Naive thymus-derived CD8-positive, alpha-beta T cell (primary cell): ENCODE measurements around the gene PTEN. TPM values are rescaled to one million over a fixed set of nuclear protein-coding genes. Genes with fewer than 3 reads are reported as not detected.
A peak's percentile ranks its signal among the peaks of the same experiment; 100 is the strongest.
"Not testable (repeated sequence)": the region's sequence is repeated elsewhere in the genome, so short reads cannot be mapped to it uniquely, and the experiment has no call there.

Experiments used
- ATAC-seq, 2 donors: fragments of 150-1000 bp; cut with Tn5 transposase in 1 of 2; sonication (Bioruptor Pico), chemical (Tn5 transposase) in 1 of 2; 1 replicate in 1 of 2; 2 replicates in 1 of 2; pipeline ENCODE4 v1.10.0; 2021; ENCODE audit warnings: mild to moderate bottlenecking in 2 of 2, moderate library complexity in 2 of 2
- POLR2A ChIA-PET: fragments of 350-600 bp; sonication (Branson Sonifier 250); formaldehyde crosslinking; loops from one replicate; lab custom pipeline; 2021; ENCODE audit warnings: antibody characterized with exemption; lab: Charles Lee
- DNase-seq, 10 donors: peaks; one replicate each; pipeline versions ENCODE4 v3.0.0 to v3.0.0-alpha.2; 2020 to 2022
- H3K27ac Mint-ChIP-seq, 10 donors: one replicate each; pipeline ENCODE4 v1.8.0; 2020 to 2022; ENCODE audit warnings: mild to moderate bottlenecking in 10 of 10, mixed read lengths in 10 of 10, moderate library complexity in 4 of 10, inconsistent platforms in 1 of 10
- H3K27me3 Mint-ChIP-seq, 5 donors: one replicate each; pipeline ENCODE4 v1.8.0; 2021 to 2022; ENCODE audit warnings: mixed read lengths in 5 of 5
- H3K36me3 Mint-ChIP-seq, 3 donors: one replicate each; pipeline ENCODE4 v1.8.0; 2020 to 2022; ENCODE audit warnings: mixed read lengths in 3 of 3, mild to moderate bottlenecking in 2 of 3, inconsistent platforms in 1 of 3
- H3K4me1 Mint-ChIP-seq, 4 donors: one replicate each; pipeline ENCODE4 v1.8.0; 2021 to 2022; ENCODE audit warnings: mixed read lengths in 4 of 4
- H3K4me3 Mint-ChIP-seq, 10 donors: one replicate each; pipeline ENCODE4 v1.8.0; 2020 to 2022; ENCODE audit warnings: mild to moderate bottlenecking in 10 of 10, mixed read lengths in 10 of 10, moderate library complexity in 6 of 10, inconsistent platforms in 1 of 10
- H3K9me3 Mint-ChIP-seq, 9 donors: one replicate each; pipeline ENCODE4 v1.8.0; 2020 to 2022; ENCODE audit warnings: mixed read lengths in 9 of 9, mild to moderate bottlenecking in 3 of 9, inconsistent platforms in 1 of 9, moderate library complexity in 1 of 9
- polyA plus RNA-seq, 3 donors: library from polyadenylated mRNA; unstranded; fragments of 300-500 nt; fragmentation: Illumina TruSeq; gene quantifications; one replicate each; pipeline ENCODE4 v1.2.3, GENCODE V29; 2021
- total RNA-seq, 8 experiments: library from RNA in 2 of 8; stranded (reverse) in 2 of 8; gene quantifications; one replicate each; pipeline ENCODE4 v1.2.3 and lab custom pipeline; 2021 to 2026

The PTEN gene
- total and polyA plus RNA-seq, 5 experiments from 2014 or later = 29.4 to 90.0 (median 37.7) TPM

DNA sequence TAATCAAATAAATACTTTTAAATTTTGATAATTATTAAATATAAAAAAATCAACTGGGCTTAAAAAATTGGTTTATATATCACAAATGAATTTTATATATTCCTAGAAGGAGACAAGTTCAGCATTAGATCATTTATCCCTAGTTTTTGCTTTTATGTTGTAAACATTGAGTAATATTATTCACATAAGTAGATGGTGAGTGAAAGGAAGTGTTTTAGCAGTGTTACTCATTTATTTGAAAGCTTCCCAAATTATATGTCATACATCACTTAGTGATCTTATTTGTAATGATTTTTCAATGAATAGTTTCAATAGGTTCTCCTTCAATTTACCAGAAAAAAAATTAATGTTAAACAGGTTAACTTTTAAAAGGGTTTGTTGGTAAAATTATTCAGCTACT lies 15.9 kb upstream of the PTEN start:
- DNase-seq (no peak), ATAC-seq (no peak)
- no peaks in the 10 kb centered on the region for H3K9me3 Mint-ChIP-seq
- H3K4me1 Mint-ChIP-seq = peaks cover 2 to 10% (median 6%) of the 10 kb centered on the region in 4 donors
- no peaks in the 10 kb centered on the region for H3K36me3 Mint-ChIP-seq
- H3K27me3 Mint-ChIP-seq = no peaks in the 10 kb centered on the region
- peak overlapping the region in 1 of 10 donors; percentile 80 for H3K27ac Mint-ChIP-seq
- POLR2A ChIA-PET = no interaction called here
- H3K4me3 Mint-ChIP-seq = no peak overlapping the region

DNA sequence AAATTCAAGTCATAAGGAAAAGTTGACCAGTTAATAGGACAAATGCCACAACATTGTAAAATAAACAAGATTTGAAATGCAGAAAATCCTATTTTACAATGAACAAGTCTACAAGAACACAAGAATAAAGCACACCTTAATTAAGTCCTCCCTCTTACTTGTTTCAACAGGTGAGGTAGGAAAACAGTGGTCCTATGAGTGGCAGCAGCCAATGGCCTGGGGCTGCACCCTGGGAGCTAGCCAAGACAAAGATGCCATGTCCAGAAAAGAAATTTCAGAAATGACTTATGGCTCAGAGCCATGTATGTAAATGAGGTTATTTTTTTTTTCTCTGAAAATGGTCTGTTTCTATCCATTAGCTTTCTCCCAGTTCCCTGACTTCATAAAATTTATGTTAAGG lies 14.4 kb upstream of the PTEN start:
- H3K27me3 Mint-ChIP-seq = no peaks in the 10 kb centered on the region
- POLR2A ChIA-PET = interaction anchor here (1.2 kb wide), 1 partner anchor 30 kb away, joined by 4 read pairs; no protein-coding TSS in a partner anchor
- peaks cover 2 to 12% (median 6%) of the 10 kb centered on the region in 4 donors for H3K4me1 Mint-ChIP-seq
- H3K4me3 Mint-ChIP-seq = no peak overlapping the region
- H3K27ac Mint-ChIP-seq = no peak overlapping the region
- no peaks in the 10 kb centered on the region for H3K36me3 Mint-ChIP-seq
- DNase-seq = no peak
- no peaks in the 10 kb centered on the region for H3K9me3 Mint-ChIP-seq
- ATAC-seq = no peak

DNA sequence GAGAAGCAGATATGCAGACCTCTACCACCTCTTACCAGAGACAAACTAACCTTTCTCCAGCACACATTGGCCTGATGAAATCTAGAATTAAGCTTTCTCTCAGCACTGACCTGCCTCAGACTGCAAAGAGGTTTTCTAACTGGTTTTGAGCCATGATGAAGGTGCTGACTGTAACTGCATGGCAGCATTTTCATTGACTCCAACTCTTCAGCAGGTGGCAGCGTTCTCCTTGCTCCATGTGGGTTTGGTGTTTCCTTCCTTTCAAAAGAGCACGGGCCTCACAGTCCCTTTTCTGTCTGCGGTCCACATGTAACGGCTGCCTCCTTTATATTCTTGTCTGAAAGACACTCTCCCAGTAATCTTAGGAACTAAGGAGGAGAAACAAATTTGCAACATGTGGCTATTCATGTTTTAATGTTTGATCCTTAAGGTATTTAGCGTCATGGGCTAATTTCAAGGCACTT lies 12.7 kb upstream of the PTEN start:
- DNase-seq (peak; percentile 6 to 76 (median 44)), ATAC-seq (peak; percentile 94 to 95)
- Mint-ChIP-seq H3K27me3 (no peaks in the 10 kb centered on the region), H3K4me1 (peaks cover 4 to 21% (median 15%) of the 10 kb centered on the region in 4 donors), H3K4me3 (no peak overlapping the region), H3K27ac (peak overlapping the region in 1 of 10 donors; percentile 10), H3K9me3 (no peaks in the 10 kb centered on the region), H3K36me3 (no peaks in the 10 kb centered on the region)
- POLR2A ChIA-PET = no interaction called here

DNA sequence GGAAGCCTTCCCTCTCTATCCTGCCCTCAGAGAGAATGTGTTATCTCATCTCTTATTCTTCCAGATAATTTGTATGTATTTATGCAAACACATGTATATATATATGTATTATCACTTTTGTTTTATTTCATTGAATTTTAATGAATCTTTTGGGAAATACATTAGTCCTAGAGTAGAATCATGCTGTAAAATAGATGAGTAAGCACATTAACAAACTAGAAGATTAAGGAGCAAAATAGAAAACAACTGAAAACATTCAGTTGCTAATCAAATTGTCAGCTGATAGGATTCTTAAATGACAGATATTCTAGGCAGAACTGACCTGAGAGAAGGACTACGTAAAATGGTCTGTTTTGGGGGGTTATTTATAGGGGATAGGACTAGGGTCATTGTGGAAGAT lies 11.3 kb upstream of the PTEN start:
- Mint-ChIP-seq H3K9me3 (no peaks in the 10 kb centered on the region), H3K4me1 (peaks cover 4 to 22% (median 17%) of the 10 kb centered on the region in 4 donors), H3K36me3 (no peaks in the 10 kb centered on the region), H3K27ac (no peak overlapping the region), H3K27me3 (no peaks in the 10 kb centered on the region), H3K4me3 (no peak overlapping the region)
- no peak for DNase-seq
- POLR2A ChIA-PET = interaction anchor here (2.3 kb wide), 1 partner anchor 10 kb away, joined by 12 read pairs; the partner anchor contains the start of genes KLLN and PTEN
- no peak for ATAC-seq

DNA sequence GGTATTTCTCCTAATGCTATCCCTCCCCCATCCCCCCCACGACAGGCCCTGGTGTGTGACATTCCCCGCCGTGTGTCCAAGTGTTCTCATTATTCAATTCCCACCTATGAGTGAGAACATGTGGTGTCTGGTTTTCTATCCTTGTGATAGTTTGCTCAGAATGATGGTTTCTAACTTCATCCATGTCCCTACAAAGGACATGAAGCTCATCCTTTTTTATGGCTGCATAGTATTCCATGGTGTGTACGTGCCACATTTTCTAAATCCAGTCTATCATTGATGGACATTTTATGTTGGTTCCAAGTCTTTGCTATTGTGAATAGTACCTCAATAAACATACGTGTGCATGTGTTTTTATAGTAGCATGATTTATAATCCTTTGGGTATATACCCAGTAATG lies 8.2 kb upstream of the PTEN start:
- POLR2A ChIA-PET, H3K36me3 Mint-ChIP-seq, DNase-seq, H3K9me3 Mint-ChIP-seq, ATAC-seq, H3K27me3 Mint-ChIP-seq, H3K4me3 Mint-ChIP-seq: not testable (repeated sequence)
- peaks cover 5 to 25% (median 20%) of the 10 kb centered on the region in 4 donors for H3K4me1 Mint-ChIP-seq
- H3K27ac Mint-ChIP-seq = peak overlapping the region in 1 of 10 donors; percentile 33

DNA sequence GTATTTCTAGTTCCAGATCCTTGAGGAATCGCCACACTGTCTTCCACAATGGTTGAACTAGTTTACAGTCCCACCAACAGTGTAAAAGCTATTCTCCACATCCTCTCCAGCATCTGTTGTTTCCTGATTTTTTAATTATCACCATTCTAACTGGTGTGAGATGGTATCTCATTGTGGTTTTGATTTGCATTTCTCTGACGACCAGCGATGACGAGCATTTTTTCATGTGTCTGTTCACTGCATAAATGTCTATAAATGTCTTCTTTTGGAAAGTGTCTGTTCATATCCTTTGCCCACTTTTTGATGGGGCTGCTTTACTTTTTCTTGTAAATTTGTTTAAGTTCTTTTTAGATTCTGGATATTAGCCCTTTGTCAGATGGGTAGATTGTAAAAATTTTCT lies 7.8 kb upstream of the PTEN start:
- ATAC-seq, H3K4me3 Mint-ChIP-seq, POLR2A ChIA-PET, DNase-seq, H3K36me3 Mint-ChIP-seq, H3K27me3 Mint-ChIP-seq, H3K9me3 Mint-ChIP-seq: not testable (repeated sequence)
- Mint-ChIP-seq H3K27ac (peak overlapping the region in 1 of 10 donors; percentile 33), H3K4me1 (peaks cover 7 to 30% (median 24%) of the 10 kb centered on the region in 4 donors)

GRCh38 chr10:87860156-87860795 lies 3.1 kb upstream of the PTEN start:
- peaks cover 0 to 3% (median 0%) of the 10 kb centered on the region in 5 donors for H3K27me3 Mint-ChIP-seq
- H3K9me3 Mint-ChIP-seq = no peaks in the 10 kb centered on the region
- ATAC-seq (no peak), DNase-seq (peak in 9 of 10 donors; percentile 6 to 65 (median 40))
- peaks cover 21 to 45% (median 28%) of the 10 kb centered on the region in 4 donors for H3K4me1 Mint-ChIP-seq
- peak overlapping the region; percentile 15 to 99 (median 95) for H3K27ac Mint-ChIP-seq
- peak overlapping the region in 8 of 10 donors; percentile 15 to 70 (median 56) for H3K4me3 Mint-ChIP-seq
- POLR2A ChIA-PET = interaction anchor here (3.6 to 5.9 kb wide), 5 partner anchors 41 to 722 kb away, joined by 28 to 163 read pairs (median 65); partner anchors contain the start of genes ATAD1 and RNLS
- H3K36me3 Mint-ChIP-seq = peaks cover 0 to 7% (median 0%) of the 10 kb centered on the region in 3 donors

DNA sequence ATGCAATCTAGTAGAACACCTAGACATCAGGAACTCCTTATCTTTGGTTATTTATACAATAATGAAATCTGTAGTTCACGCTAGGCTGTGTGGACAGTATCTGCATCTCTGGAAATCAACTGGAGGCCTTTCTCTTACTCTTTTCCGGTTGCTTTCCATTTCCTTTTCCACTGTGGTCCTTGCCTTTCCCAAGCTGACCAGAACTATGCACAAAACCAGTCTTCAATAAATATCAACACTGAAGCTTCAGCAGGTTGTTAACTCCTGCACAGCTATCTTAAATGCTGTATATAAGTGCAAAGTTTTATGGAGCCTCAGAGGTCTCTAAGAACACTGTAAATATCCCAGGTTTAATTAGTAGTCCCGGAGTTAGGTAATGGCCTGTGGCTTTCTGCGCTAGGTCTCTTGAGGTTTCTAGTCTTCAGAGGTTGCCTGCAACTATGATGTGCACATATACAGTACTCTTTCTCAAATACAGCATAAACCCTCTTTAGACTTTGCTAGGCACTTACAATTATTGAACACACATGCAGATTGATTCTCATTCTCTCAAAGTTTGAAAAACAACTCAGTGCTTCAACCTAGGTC lies 2.5 kb upstream of the PTEN start:
- ATAC-seq = no peak
- peaks cover 0 to 7% (median 0%) of the 10 kb centered on the region in 3 donors for H3K36me3 Mint-ChIP-seq
- H3K27ac Mint-ChIP-seq = peak overlapping the region; percentile 94 to 99 (median 98)
- peak overlapping the region; percentile 93 to 100 (median 98) for H3K4me3 Mint-ChIP-seq
- POLR2A ChIA-PET = interaction anchor here (0.6 to 5.9 kb wide), 13 partner anchors 8 to 722 kb away, joined by 3 to 163 read pairs (median 12); partner anchors contain the start of genes ATAD1 and RNLS
- peaks cover 23 to 45% (median 29%) of the 10 kb centered on the region in 4 donors for H3K4me1 Mint-ChIP-seq
- H3K9me3 Mint-ChIP-seq = no peaks in the 10 kb centered on the region
- peaks cover 0 to 3% (median 0%) of the 10 kb centered on the region in 5 donors for H3K27me3 Mint-ChIP-seq
- DNase-seq = no peak

DNA sequence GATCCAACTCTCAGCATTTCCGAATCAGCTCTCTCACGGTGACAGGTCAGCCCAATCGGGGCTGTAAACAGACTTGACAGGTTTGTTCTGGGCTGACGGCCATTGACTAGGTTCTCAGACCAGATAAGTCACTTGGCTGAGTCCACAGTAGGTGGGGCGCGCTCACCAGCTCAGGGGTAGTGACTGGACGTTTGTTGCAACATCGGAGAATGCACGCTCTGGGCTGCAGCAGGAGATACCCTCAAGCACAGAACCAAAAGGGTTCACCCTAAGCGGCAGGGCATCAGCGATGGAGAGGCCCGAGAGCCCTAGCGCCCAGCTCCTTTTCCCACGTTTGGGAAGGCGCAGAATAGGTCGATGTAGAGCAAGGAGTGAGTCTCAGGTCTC lies 1.9 kb upstream of the PTEN start:
- DNase-seq = peak in 2 of 10 donors; percentile 27 to 66
- H3K27ac Mint-ChIP-seq = peak overlapping the region; percentile 94 to 99 (median 98)
- no peaks in the 10 kb centered on the region for H3K9me3 Mint-ChIP-seq
- H3K4me1 Mint-ChIP-seq = peaks cover 24 to 49% (median 32%) of the 10 kb centered on the region in 4 donors
- ATAC-seq = peak; percentile 0 to 3
- H3K4me3 Mint-ChIP-seq = peak overlapping the region; percentile 93 to 100 (median 98)
- peaks cover 0 to 7% (median 1%) of the 10 kb centered on the region in 3 donors for H3K36me3 Mint-ChIP-seq
- H3K27me3 Mint-ChIP-seq = peaks cover 0 to 3% (median 0%) of the 10 kb centered on the region in 5 donors
- POLR2A ChIA-PET = interaction anchor here (0.6 to 5.9 kb wide), 25 partner anchors 9 to 970 kb away, joined by 3 to 163 read pairs (median 5); partner anchors contain the start of genes ATAD1 and RNLS

GRCh38 chr10:87861953-87862678 lies 1.3 kb upstream of the PTEN start:
- Mint-ChIP-seq H3K27me3 (peaks cover 0 to 3% (median 0%) of the 10 kb centered on the region in 5 donors), H3K4me3 (peak overlapping the region; percentile 93 to 100 (median 98)), H3K36me3 (peaks cover 0 to 7% (median 5%) of the 10 kb centered on the region in 3 donors), H3K9me3 (no peaks in the 10 kb centered on the region), H3K4me1 (peaks cover 28 to 55% (median 36%) of the 10 kb centered on the region in 4 donors), H3K27ac (peak overlapping the region; percentile 94 to 99 (median 98))
- DNase-seq (peak; percentile 82 to 97 (median 92)), ATAC-seq (peak; percentile 60 to 70)
- POLR2A ChIA-PET = interaction anchor here (0.6 to 5.9 kb wide), 31 partner anchors 10 to 1222 kb away, joined by 3 to 163 read pairs (median 5); partner anchors contain the start of genes ATAD1 and RNLS

- POLR2A ChIA-PET = interaction anchor here (0.9 to 5.9 kb wide), 29 partner anchors 10 to 1221 kb away, joined by 3 to 163 read pairs (median 5); partner anchors contain the start of genes ATAD1 and RNLS
- Mint-ChIP-seq H3K4me3 (peak overlapping the region; percentile 93 to 100 (median 98)), H3K4me1 (peaks cover 28 to 56% (median 38%) of the 10 kb centered on the region in 4 donors), H3K27ac (peak overlapping the region; percentile 94 to 99 (median 98)), H3K9me3 (no peaks in the 10 kb centered on the region), H3K27me3 (peaks cover 0 to 3% (median 0%) of the 10 kb centered on the region in 5 donors), H3K36me3 (peaks cover 0 to 9% (median 7%) of the 10 kb centered on the region in 3 donors)
- peak; percentile 45 to 48 for ATAC-seq
- peak in 3 of 10 donors; percentile 64 to 88 (median 76) for DNase-seq
Measured at GRCh38 chr10:87862679-87863052, 759 bp upstream of the PTEN start.
